ENCODE results near the gene DIDO1. TPM values are rescaled to one million over a fixed set of nuclear protein-coding genes. Genes with fewer than 3 reads are reported as not detected.

The DIDO1 gene
- total and polyA plus RNA-seq, 2 of the 13 experiments (the other 11 are each of a cell fraction or from before 2014, with no cell fraction given) = 75.0 to 75.1 TPM

DNA sequence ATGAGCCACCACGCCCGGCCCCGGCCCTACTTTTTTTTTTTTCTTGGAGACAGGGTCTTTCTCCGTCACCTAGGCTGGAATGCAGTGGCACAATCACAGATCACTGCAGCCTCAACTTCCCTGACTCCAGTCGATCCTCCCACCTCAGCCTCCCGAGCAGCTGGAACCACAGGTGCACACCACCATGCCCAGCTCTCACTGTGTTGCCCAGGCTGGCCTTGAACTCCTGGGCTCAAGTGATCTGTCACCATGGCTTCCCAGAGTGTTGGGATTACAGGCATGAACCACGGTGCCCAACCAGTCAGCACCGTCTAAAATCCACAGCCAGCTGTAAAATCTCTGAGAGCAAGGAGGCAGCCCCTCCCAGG is 43.6 kb upstream of the DIDO1 start (continued):
- TF ChIP-seq, protein P1, sequence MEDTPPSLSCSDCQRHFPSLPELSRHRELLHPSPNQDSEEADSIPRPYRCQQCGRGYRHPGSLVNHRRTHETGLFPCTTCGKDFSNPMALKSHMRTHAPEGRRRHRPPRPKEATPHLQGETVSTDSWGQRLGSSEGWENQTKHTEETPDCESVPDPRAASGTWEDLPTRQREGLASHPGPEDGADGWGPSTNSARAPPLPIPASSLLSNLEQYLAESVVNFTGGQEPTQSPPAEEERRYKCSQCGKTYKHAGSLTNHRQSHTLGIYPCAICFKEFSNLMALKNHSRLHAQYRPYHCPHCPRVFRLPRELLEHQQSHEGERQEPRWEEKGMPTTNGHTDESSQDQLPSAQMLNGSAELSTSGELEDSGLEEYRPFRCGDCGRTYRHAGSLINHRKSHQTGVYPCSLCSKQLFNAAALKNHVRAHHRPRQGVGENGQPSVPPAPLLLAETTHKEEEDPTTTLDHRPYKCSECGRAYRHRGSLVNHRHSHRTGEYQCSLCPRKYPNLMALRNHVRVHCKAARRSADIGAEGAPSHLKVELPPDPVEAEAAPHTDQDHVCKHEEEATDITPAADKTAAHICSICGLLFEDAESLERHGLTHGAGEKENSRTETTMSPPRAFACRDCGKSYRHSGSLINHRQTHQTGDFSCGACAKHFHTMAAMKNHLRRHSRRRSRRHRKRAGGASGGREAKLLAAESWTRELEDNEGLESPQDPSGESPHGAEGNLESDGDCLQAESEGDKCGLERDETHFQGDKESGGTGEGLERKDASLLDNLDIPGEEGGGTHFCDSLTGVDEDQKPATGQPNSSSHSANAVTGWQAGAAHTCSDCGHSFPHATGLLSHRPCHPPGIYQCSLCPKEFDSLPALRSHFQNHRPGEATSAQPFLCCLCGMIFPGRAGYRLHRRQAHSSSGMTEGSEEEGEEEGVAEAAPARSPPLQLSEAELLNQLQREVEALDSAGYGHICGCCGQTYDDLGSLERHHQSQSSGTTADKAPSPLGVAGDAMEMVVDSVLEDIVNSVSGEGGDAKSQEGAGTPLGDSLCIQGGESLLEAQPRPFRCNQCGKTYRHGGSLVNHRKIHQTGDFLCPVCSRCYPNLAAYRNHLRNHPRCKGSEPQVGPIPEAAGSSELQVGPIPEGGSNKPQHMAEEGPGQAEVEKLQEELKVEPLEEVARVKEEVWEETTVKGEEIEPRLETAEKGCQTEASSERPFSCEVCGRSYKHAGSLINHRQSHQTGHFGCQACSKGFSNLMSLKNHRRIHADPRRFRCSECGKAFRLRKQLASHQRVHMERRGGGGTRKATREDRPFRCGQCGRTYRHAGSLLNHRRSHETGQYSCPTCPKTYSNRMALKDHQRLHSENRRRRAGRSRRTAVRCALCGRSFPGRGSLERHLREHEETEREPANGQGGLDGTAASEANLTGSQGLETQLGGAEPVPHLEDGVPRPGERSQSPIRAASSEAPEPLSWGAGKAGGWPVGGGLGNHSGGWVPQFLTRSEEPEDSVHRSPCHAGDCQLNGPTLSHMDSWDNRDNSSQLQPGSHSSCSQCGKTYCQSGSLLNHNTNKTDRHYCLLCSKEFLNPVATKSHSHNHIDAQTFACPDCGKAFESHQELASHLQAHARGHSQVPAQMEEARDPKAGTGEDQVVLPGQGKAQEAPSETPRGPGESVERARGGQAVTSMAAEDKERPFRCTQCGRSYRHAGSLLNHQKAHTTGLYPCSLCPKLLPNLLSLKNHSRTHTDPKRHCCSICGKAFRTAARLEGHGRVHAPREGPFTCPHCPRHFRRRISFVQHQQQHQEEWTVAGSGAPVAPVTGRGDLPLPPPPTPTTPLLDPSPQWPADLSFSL (CRISPR knock-in tag; IDR thresholded peaks at IDR 0.05) = peak; percentile 46; the same call in 1 of the 2 replicates
- TF ChIP-seq MEIS2 (CRISPR knock-in tag; IDR thresholded peaks at IDR 0.05) (no peak), STAT5B (CRISPR knock-in tag; IDR thresholded peaks at IDR 0.05) (no peak), ZNF121 (CRISPR knock-in tag; IDR thresholded peaks at IDR 0.05) (peak; percentile 81), JUNB (CRISPR knock-in tag; IDR thresholded peaks at IDR 0.05; ENCODE audit: borderline replicate concordance) (0 out of 2 replicates have a peak, but pooled peaks have one; percentile 14), MYC (CRISPR knock-in tag; IDR thresholded peaks at IDR 0.05; ENCODE audit: borderline replicate concordance) (peak; percentile 4; the same call in 1 of the 2 replicates), ZNF224 (CRISPR knock-in tag; IDR thresholded peaks at IDR 0.05) (0 out of 2 replicates have a peak, but pooled peaks have one; percentile 28), ZNF749 (CRISPR knock-in tag; IDR thresholded peaks at IDR 0.05; ENCODE audit: borderline replicate concordance) (peak; percentile 46; the same call in 1 of the 2 replicates), SP1 (IDR thresholded peaks at IDR 0.05) (no peak), SP1 (CRISPR knock-in tag; IDR thresholded peaks at IDR 0.05) (no peak), NR2F6 (IDR thresholded peaks at IDR 0.05) (no peak), NR2F6 (CRISPR knock-in tag; IDR thresholded peaks at IDR 0.05) (0 out of 2 replicates have a peak, but pooled peaks have one; percentile 6), AGO1 (IDR thresholded peaks at IDR 0.05; ENCODE audit: low read depth, low read length, poor library complexity, severe bottlenecking) (no peak)
- TF ChIP-seq, protein P2, sequence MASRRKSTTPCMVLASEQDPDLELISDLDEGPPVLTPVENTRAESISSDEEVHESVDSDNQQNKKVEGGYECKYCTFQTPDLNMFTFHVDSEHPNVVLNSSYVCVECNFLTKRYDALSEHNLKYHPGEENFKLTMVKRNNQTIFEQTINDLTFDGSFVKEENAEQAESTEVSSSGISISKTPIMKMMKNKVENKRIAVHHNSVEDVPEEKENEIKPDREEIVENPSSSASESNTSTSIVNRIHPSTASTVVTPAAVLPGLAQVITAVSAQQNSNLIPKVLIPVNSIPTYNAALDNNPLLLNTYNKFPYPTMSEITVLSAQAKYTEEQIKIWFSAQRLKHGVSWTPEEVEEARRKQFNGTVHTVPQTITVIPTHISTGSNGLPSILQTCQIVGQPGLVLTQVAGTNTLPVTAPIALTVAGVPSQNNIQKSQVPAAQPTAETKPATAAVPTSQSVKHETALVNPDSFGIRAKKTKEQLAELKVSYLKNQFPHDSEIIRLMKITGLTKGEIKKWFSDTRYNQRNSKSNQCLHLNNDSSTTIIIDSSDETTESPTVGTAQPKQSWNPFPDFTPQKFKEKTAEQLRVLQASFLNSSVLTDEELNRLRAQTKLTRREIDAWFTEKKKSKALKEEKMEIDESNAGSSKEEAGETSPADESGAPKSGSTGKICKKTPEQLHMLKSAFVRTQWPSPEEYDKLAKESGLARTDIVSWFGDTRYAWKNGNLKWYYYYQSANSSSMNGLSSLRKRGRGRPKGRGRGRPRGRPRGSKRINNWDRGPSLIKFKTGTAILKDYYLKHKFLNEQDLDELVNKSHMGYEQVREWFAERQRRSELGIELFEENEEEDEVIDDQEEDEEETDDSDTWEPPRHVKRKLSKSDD (CRISPR knock-in tag; IDR thresholded peaks at IDR 0.05; ENCODE audit: low read depth) = no peak
- TF ChIP-seq, protein P3, sequence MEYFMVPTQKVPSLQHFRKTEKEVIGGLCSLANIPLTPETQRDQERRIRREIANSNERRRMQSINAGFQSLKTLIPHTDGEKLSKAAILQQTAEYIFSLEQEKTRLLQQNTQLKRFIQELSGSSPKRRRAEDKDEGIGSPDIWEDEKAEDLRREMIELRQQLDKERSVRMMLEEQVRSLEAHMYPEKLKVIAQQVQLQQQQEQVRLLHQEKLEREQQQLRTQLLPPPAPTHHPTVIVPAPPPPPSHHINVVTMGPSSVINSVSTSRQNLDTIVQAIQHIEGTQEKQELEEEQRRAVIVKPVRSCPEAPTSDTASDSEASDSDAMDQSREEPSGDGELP (IDR thresholded peaks at IDR 0.05; ENCODE audit: borderline replicate concordance, low read depth) = no peak
- TF ChIP-seq, protein P4, sequence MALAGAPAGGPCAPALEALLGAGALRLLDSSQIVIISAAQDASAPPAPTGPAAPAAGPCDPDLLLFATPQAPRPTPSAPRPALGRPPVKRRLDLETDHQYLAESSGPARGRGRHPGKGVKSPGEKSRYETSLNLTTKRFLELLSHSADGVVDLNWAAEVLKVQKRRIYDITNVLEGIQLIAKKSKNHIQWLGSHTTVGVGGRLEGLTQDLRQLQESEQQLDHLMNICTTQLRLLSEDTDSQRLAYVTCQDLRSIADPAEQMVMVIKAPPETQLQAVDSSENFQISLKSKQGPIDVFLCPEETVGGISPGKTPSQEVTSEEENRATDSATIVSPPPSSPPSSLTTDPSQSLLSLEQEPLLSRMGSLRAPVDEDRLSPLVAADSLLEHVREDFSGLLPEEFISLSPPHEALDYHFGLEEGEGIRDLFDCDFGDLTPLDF (CRISPR knock-in tag; IDR thresholded peaks at IDR 0.05) = no peak

All from HepG2 (cell line).